GM12878 (cell line): ENCODE results near the gene NAGK. TPM values are rescaled to one million over a fixed set of nuclear protein-coding genes. Genes with fewer than 3 reads are reported as not detected.

Experiments used
- ATAC-seq: fragments of 200-7000 bp; cut with Tn5 transposase; 3 replicates; pipeline ENCODE4 v1.9.1; 2020; ENCODE audit warnings: mild to moderate bottlenecking, moderate library complexity
- BruUV-seq: library from RNA; stranded (reverse); fragments of 400-500 nt; replicated peaks from 2 replicates; lab custom pipeline; 2021; lab: Mats Ljungman, UMichigan
- CTCF ChIA-PET: fragments of 300-600 bp; sonication (Branson Sonifier 250); formaldehyde crosslinking; extraction: SDS; loops from one replicate; lab custom pipeline; 2021; ENCODE audit warnings: inconsistent platforms; lab: Yijun Ruan, JAX
- POLR2A ChIA-PET: fragments of 350-600 bp; formaldehyde crosslinking; extraction: SDS; loops from one replicate; lab custom pipeline; 2021; ENCODE audit warnings: inconsistent platforms; lab: Charles Lee
- RAD21 ChIA-PET: fragments of 300-600 bp; sonication (Branson Sonifier 250); formaldehyde crosslinking; loops from one replicate; lab custom pipeline; 2023; ENCODE audit warnings: antibody characterized with exemption; ENCODE audit not compliant: unreplicated experiment; lab: Charles Lee
- SMC1A ChIA-PET: fragments of 300-600 bp; sonication (Branson Sonifier 250); formaldehyde crosslinking; loops from one replicate; lab custom pipeline; 2023; ENCODE audit not compliant: unreplicated experiment, uncharacterized antibody; lab: Charles Lee
- DNase-seq: peaks from one replicate; pipeline ENCODE4 v3.0.0-alpha.2; 2011; ENCODE audit warnings: low read depth, low spot score
- FAIRE-seq: peaks from 3 replicates; lab custom pipeline; 2011; peaks lifted over from hg19 to GRCh38; lab: Jason Lieb, UNC
- H2AFZ ChIP-seq: 2 replicates; pipeline ENCODE4 v1.6.0; 2011; ENCODE audit warnings: low read depth, low read length, control low read depth; ENCODE audit not compliant: control insufficient read depth
- H3K27ac ChIP-seq: 2 replicates; pipeline ENCODE4 v1.5.1; 2011; ENCODE audit warnings: control low read depth; ENCODE audit not compliant: control insufficient read depth, insufficient read depth
- H3K27me3 ChIP-seq, 2 experiments: replicated peaks in 1 of 2; 2 replicates each; pipeline versions ENCODE4 v1.6.0 to v1.6.1; 2011; ENCODE audit warnings: low read length in 1 of 2; ENCODE audit not compliant: control insufficient read depth in 2 of 2, insufficient read depth in 2 of 2
- H3K36me3 ChIP-seq, 2 experiments: 2 replicates each; pipeline ENCODE4 v1.5.1; 2011; ENCODE audit warnings: low read length in 1 of 2; ENCODE audit not compliant: control insufficient read depth in 2 of 2, insufficient read depth in 2 of 2
- H3K4me1 ChIP-seq: 2 replicates; pipeline ENCODE4 v1.6.1; 2011; ENCODE audit warnings: mild to moderate bottlenecking, low read length, moderate library complexity, mixed read lengths; ENCODE audit not compliant: control insufficient read depth, insufficient read depth
- H3K4me2 ChIP-seq: 2 replicates; pipeline ENCODE4 v1.6.0; 2011; ENCODE audit warnings: control low read depth; ENCODE audit not compliant: control insufficient read depth, insufficient read depth
- H3K4me3 ChIP-seq: fragments of 200-600 bp; sonication (generic); 2 replicates; pipeline ENCODE4 v1.5.1; 2016
- H3K79me2 ChIP-seq: 2 replicates; pipeline ENCODE4 v1.6.0; 2011; ENCODE audit warnings: low read length; ENCODE audit not compliant: control insufficient read depth, insufficient read depth
- H3K9ac ChIP-seq: 2 replicates; pipeline ENCODE4 v1.8.0; 2011; ENCODE audit warnings: low read length, control low read depth, mixed read lengths; ENCODE audit not compliant: control insufficient read depth, insufficient read depth
- H3K9me3 ChIP-seq: replicated peaks from 3 replicates; pipeline ENCODE4 v1.5.1; 2011; ENCODE audit warnings: mild to moderate bottlenecking, low read length; ENCODE audit not compliant: control insufficient read depth, insufficient read depth
- H4K20me1 ChIP-seq: 2 replicates; pipeline ENCODE4 v1.6.0; 2011; ENCODE audit not compliant: control insufficient read depth, insufficient read depth
- BHLHE40 ChIP-seq, 2 experiments: fragments of 450-650 bp in 1 of 2; IDR thresholded peaks; 2 replicates each; pipeline ENCODE4 v1.6.1; 2011 to 2017; ENCODE audit warnings: low read depth in 2 of 2, borderline replicate concordance in 1 of 2, improper control_type of control experiment in 1 of 2, low read length in 1 of 2, mild to moderate bottlenecking in 1 of 2
- IRF4 ChIP-seq: IDR thresholded peaks from 2 replicates; pipeline ENCODE4 v1.6.1; 2011; ENCODE audit warnings: low read depth, low read length
- MTA2 ChIP-seq: fragments of 450-650 bp; IDR thresholded peaks from 2 replicates; pipeline ENCODE4 v1.6.1; 2016; ENCODE audit warnings: low read depth, mild to moderate bottlenecking, moderate library complexity
- MXI1 ChIP-seq: fragments of 150-350 bp; IDR thresholded peaks from 2 replicates; pipeline ENCODE4 v1.6.1; 2011; ENCODE audit warnings: low read depth, mild to moderate bottlenecking, inconsistent platforms, low read length, improper control_type of control experiment
- MYC ChIP-seq: IDR thresholded peaks from 2 replicates; pipeline ENCODE4 v1.6.1; 2011; ENCODE audit warnings: mild to moderate bottlenecking, low read length, moderate library complexity, inconsistent platforms; ENCODE audit not compliant: insufficient read depth, insufficient replicate concordance, insufficient read length, severe bottlenecking
- NR2C2 ChIP-seq: IDR thresholded peaks from 2 replicates; pipeline ENCODE4 v1.6.1; 2011; ENCODE audit warnings: borderline replicate concordance, low read depth; ENCODE audit not compliant: control insufficient read depth, insufficient read length
- POLR2A ChIP-seq: IDR thresholded peaks from 2 replicates; pipeline ENCODE4 v1.6.1; 2011; ENCODE audit warnings: low read depth, mild to moderate bottlenecking, low read length
- POU2F2 ChIP-seq: IDR thresholded peaks from 3 replicates; pipeline ENCODE4 v1.6.1; 2011; ENCODE audit warnings: low read depth, mild to moderate bottlenecking, low read length, borderline replicate concordance
- RELA ChIP-seq: fragments of 450-650 bp; IDR thresholded peaks from 2 replicates; pipeline ENCODE4 v1.8.0; 2014; ENCODE audit warnings: borderline replicate concordance; ENCODE audit not compliant: partially characterized antibody
- SIN3A ChIP-seq: IDR thresholded peaks from 2 replicates; pipeline ENCODE4 v1.6.1; 2012; ENCODE audit warnings: low read depth, low read length, improper control_type of control experiment
- WGBS: methylation state at CpG from one replicate; pipeline ENCODE4 v1.1.6; 2016; ENCODE audit warnings: low lambda C conversion rate; ENCODE audit not compliant: insufficient replicate concordance, insufficient coverage; ENCODE audit errors: missing lambda C conversion rate; 5-methylcytosine and 5-hydroxymethylcytosine counted together
- in situ Hi-C: fragments of 300-500 bp; cut with MboI; formaldehyde crosslinking; loops from 9 replicates; pipeline ENCODE4 v1.14.3; 2018; ENCODE audit warnings: mixed read lengths
- intact Hi-C: fragments of 100-400 bp; cut with micrococcal nuclease; formaldehyde crosslinking; loops from one replicate; pipeline ENCODE4 v1.14.2; 2022; ENCODE audit not compliant: unreplicated experiment
- polyA plus RNA-seq, 11 experiments: library from polyadenylated mRNA; depleted of rRNA in 4 of 11; unstranded in 6 of 11; stranded (reverse) in 5 of 11; fragments of >200 nt; fragmentation: Nextera tagmentation in 4 of 11; fragmentation: Illumina TruSeq in 1 of 11; extraction: Ambion mirVana in 4 of 11; extraction: Trizol in 1 of 11; gene quantifications; 1 replicate in 1 of 11; 2 replicates in 10 of 11; pipeline versions ENCODE4 v1.2.1 to v1.2.3, GENCODE V29; 2011 to 2016; ENCODE audit warnings: inconsistent platforms in 2 of 11, missing spikeins in 2 of 11, low read depth in 1 of 11
- total RNA-seq, 4 experiments: library from RNA; depleted of rRNA in 3 of 4; stranded (reverse); fragments of >200 nt in 3 of 4; fragmentation: Illumina TruSeq in 1 of 4; extraction: Trizol in 1 of 4; gene quantifications; 2 replicates each; pipeline versions ENCODE4 v1.2.1 to v1.2.3, GENCODE V29; 2013 to 2021
- TF ChIP-seq, protein P1 (sequence below): IDR thresholded peaks from 2 replicates; pipeline ENCODE4 v1.6.1; 2011; ENCODE audit warnings: low read depth, mild to moderate bottlenecking, low read length, moderate library complexity, borderline replicate concordance; ENCODE audit errors: extremely low read depth
- TF ChIP-seq, protein P2 (sequence below): IDR thresholded peaks from 2 replicates; pipeline ENCODE4 v1.6.1; 2012; ENCODE audit warnings: low read depth, low read length, improper control_type of control experiment
- TF ChIP-seq, protein P3 (sequence below): IDR thresholded peaks from 2 replicates; pipeline ENCODE4 v1.6.1; 2012; ENCODE audit warnings: low read length, inconsistent platforms

Gene NAGK
- total and polyA plus RNA-seq, 10 of the 15 experiments (the other 5 are each of a cell fraction or from before 2014, with no cell fraction given): 67.7 to 137 (median 115) TPM

DNA sequence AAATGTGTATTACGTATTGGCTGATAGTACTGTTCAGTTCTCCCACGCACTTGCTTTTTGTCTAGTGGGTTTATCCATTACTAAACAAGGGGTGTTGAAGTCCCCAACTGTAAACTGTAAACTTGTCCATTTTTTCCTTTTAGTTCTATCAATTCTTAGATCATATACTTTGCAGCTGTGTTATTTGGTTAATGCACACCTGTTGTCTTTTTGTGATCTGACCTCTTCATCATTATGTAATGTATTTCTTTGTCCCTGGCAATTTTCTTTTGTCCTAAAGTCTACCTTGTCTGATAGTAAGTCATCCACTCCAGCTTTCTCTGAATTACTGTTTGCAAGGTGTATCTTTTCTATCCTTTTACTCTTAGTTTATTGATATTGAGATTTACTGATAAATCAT, 39.6 kb downstream of the NAGK start:
- ChIA-PET CTCF (no interaction called here), POLR2A (no interaction called here), RAD21 (no interaction called here), SMC1A (interaction anchor here (1.3 kb wide), 1 partner anchor 9 kb away, joined by 3 read pairs; no protein-coding TSS in a partner anchor)
- no TSS peak for BruUV-seq
- no peaks in the 10 kb centered on the region for H3K9me3 ChIP-seq
- in situ Hi-C loops: no loop called here
- H3K36me3 ChIP-seq: no peaks in the 10 kb centered on the region
- H3K79me2 ChIP-seq: no peaks in the 10 kb centered on the region
- intact Hi-C loops: no loop called here
- H3K27ac ChIP-seq: no peak overlapping the region
- no peaks in the 10 kb centered on the region for H4K20me1 ChIP-seq
- DNase-seq (no peak), ATAC-seq (no peak), FAIRE-seq (no peak)
- H3K9ac ChIP-seq: no peak overlapping the region
- H3K4me2 ChIP-seq: no peak overlapping the region
- no peak overlapping the region for H2AFZ ChIP-seq
- WGBS: 97% methylated on average over 2 of the region's 2 CpGs
- TF ChIP-seq, protein P1, sequence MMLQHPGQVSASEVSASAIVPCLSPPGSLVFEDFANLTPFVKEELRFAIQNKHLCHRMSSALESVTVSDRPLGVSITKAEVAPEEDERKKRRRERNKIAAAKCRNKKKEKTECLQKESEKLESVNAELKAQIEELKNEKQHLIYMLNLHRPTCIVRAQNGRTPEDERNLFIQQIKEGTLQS: no peak
- TF ChIP-seq, protein P2, sequence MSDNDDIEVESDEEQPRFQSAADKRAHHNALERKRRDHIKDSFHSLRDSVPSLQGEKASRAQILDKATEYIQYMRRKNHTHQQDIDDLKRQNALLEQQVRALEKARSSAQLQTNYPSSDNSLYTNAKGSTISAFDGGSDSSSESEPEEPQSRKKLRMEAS: no peak
- TF ChIP-seq POU2F2: no peak
- no peak for TF ChIP-seq MYC
- TF ChIP-seq MTA2: no peak
- TF ChIP-seq, protein P3, sequence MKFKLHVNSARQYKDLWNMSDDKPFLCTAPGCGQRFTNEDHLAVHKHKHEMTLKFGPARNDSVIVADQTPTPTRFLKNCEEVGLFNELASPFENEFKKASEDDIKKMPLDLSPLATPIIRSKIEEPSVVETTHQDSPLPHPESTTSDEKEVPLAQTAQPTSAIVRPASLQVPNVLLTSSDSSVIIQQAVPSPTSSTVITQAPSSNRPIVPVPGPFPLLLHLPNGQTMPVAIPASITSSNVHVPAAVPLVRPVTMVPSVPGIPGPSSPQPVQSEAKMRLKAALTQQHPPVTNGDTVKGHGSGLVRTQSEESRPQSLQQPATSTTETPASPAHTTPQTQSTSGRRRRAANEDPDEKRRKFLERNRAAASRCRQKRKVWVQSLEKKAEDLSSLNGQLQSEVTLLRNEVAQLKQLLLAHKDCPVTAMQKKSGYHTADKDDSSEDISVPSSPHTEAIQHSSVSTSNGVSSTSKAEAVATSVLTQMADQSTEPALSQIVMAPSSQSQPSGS: no peak
- no peak for TF ChIP-seq MXI1
- no peak for TF ChIP-seq POLR2A
- no peak for TF ChIP-seq BHLHE40 (IDR thresholded peaks at IDR 0.05; ENCODE audit: borderline replicate concordance in 1 of 2, low read depth in 2 of 2, low read length in 1 of 2)
- no peak for TF ChIP-seq SIN3A
- no peak for TF ChIP-seq NR2C2
- TF ChIP-seq IRF4: no peak
- TF ChIP-seq RELA: no peak
- no peaks in the 10 kb centered on the region for H3K4me1 ChIP-seq
- H3K27me3 ChIP-seq: no peaks in the 10 kb centered on the region
- no peak overlapping the region for H3K4me3 ChIP-seq
